ENCODE results near the gene SERPINB7. TPM values are rescaled to one million over a fixed set of nuclear protein-coding genes. Genes with fewer than 3 reads are reported as not detected.

Gene SERPINB7
- total RNA-seq, 4 donors from 2014 or later, result not detected

DNA sequence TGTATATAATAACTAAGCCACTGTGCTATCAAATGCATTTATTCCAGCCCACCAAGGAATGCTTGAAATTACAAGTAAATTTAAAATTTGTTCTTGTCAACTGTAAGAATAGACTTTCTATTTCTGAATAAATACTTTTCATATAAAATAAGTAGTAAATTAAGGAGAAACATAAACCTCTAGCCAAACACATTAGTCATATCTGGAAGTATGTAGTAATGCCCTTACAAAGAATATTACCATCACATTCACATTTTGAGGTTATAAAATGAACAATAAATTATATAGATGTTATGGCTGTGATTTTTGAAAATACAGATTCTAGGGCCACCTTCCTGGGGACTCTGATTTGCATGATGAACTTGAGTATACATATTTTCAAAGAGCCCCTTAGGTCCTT is 54.7 kb downstream of the SERPINB7 start:
- in situ Hi-C loops (cut with MboI; ENCODE audit: low sequenced_read_pairs in 4 of 4) (loop anchor here in 1 of 4 donors (25.0 kb wide), 1 partner anchor 107 kb away; the partner anchor contains the start of gene HMSD), intact Hi-C loops (cut with DNase I; ENCODE audit: low total_unique reads) (no loop called here)
- H3K27ac ChIP-seq, result no peak overlapping the region

DNA sequence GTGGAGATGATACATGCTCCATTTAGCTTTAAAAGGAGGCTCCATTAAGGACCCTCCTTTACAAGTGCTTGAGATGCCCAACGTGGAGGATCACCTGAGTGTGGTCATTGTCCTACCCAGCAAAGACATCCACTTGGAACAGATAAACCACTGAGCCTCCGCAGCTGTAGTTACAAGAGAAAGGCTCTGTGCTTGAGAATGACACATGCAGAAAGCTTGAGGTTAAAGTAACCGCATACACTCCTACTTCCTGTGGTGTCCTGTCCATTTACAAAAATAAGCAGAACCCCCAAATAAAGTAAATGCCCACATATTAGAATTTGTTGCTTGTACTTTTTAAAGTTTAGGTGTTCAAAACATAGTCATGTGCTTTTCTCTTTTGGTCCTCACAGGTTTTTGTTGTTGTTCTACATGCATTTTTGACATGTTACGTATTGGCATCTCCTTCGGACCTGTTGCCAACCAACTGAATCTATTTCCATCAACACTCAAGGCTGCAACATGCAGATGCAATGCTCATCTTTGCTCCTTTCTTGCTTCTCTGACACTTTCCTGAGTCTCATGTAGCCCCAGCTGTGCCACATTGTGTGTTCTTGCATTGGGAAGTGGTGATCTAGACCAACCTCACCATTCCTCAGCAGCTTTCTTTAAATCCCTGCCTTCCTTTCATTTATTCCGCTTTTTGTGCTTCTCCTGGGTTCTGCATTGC is 56.0 kb downstream of the SERPINB7 start:
- ATAC-seq, result no peak
- no peak for DNase-seq
- TF ChIP-seq, protein P1, sequence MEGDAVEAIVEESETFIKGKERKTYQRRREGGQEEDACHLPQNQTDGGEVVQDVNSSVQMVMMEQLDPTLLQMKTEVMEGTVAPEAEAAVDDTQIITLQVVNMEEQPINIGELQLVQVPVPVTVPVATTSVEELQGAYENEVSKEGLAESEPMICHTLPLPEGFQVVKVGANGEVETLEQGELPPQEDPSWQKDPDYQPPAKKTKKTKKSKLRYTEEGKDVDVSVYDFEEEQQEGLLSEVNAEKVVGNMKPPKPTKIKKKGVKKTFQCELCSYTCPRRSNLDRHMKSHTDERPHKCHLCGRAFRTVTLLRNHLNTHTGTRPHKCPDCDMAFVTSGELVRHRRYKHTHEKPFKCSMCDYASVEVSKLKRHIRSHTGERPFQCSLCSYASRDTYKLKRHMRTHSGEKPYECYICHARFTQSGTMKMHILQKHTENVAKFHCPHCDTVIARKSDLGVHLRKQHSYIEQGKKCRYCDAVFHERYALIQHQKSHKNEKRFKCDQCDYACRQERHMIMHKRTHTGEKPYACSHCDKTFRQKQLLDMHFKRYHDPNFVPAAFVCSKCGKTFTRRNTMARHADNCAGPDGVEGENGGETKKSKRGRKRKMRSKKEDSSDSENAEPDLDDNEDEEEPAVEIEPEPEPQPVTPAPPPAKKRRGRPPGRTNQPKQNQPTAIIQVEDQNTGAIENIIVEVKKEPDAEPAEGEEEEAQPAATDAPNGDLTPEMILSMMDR (IDR thresholded peaks at IDR 0.05 in 4 of 5, conservative IDR thresholded peaks at IDR 0.05 in 1 of 5), result no peak
- no peak for TF ChIP-seq POLR2A (IDR thresholded peaks at IDR 0.05)
- Histone ChIP-seq H3K36me3 (no peaks in the 10 kb centered on the region), H3K27me3 (no peaks in the 10 kb centered on the region), H3K9me3 (no peaks in the 10 kb centered on the region), H3K27ac (no peak overlapping the region), H3K4me1 (no peaks in the 10 kb centered on the region), H3K4me3 (no peak overlapping the region)
- intact Hi-C loops (cut with DNase I; ENCODE audit: low total_unique reads) (no loop called here), in situ Hi-C loops (cut with MboI; ENCODE audit: low sequenced_read_pairs in 4 of 4) (loop anchor here in 1 of 4 donors (25.0 kb wide), 1 partner anchor 106 kb away; the partner anchor contains the start of gene HMSD)

More for the DNA sequence above, 54.7 kb downstream of the SERPINB7 start:
- H3K9me3 ChIP-seq, result no peaks in the 10 kb centered on the region
- H3K27me3 ChIP-seq, result no peaks in the 10 kb centered on the region
- no peak for DNase-seq
- TF ChIP-seq, protein P1 (IDR thresholded peaks at IDR 0.05 in 4 of 5, conservative IDR thresholded peaks at IDR 0.05 in 1 of 5), result no peak
- no peak for TF ChIP-seq POLR2A (IDR thresholded peaks at IDR 0.05)
- H3K36me3 ChIP-seq, result no peaks in the 10 kb centered on the region
- H3K4me1 ChIP-seq, result no peaks in the 10 kb centered on the region
- H3K4me3 ChIP-seq, result no peak overlapping the region
- ATAC-seq, result no peak

DNA sequence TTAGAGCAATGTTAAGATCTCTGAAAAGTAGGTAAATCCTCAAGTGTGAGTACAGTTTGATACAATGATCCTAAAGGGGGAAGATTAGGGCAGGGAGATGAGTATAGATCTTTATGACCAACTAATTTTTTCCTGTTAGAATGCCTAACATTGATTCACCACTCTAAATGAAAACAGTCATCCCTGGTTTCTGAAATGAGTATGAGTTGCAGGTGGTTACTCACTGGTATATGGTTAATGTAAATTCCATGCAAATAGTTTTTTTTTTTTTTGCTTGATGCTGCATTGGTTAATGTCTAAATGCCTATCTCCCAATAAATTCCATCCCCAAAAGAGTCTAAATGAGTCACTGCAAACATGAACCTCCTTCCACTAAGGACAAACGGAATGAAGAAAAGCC is 57.3 kb downstream of the SERPINB7 start:
- no peaks in the 10 kb centered on the region for H3K27me3 ChIP-seq
- DNase-seq, result no peak
- no peaks in the 10 kb centered on the region for H3K36me3 ChIP-seq
- in situ Hi-C loops (cut with MboI; ENCODE audit: low sequenced_read_pairs in 4 of 4) (loop anchor here in 1 of 4 donors (25.0 kb wide), 1 partner anchor 105 kb away; the partner anchor contains the start of gene HMSD), intact Hi-C loops (cut with DNase I; ENCODE audit: low total_unique reads) (no loop called here)
- no peak overlapping the region for H3K4me3 ChIP-seq
- no peaks in the 10 kb centered on the region for H3K4me1 ChIP-seq
- TF ChIP-seq, protein P1 (IDR thresholded peaks at IDR 0.05 in 4 of 5, conservative IDR thresholded peaks at IDR 0.05 in 1 of 5), result no peak
- no peak for TF ChIP-seq POLR2A (IDR thresholded peaks at IDR 0.05)
- no peak overlapping the region for H3K27ac ChIP-seq
- no peaks in the 10 kb centered on the region for H3K9me3 ChIP-seq
- ATAC-seq, result no peak

DNA sequence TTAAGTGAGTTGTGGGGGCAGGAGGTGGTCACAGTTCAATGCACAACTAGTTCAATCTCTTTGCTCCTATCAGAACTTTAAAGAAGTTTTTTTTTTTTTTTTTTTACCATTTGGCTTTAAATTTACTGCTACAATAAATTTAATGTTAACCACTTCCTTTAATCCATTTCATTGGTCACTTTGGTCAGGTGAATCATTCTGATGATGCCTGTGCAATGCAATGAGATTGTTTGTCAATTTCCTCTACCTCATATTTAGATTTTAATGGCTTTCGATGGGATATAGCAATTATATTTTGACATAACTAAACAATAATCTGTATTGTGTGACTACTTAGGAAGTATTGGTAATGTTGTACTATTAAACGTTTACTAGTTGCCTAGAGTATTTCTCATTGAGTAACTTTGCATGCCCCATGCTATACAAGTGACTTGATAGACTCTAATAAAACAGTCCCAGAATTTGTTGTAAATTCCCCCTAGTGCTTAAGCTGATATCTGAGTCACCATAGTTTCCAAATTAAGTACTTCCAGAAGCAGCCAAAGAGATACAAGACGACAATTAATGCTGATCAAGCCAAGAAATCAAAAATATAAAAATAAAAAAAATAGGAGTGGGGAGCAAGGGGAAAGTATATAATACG is 59.4 kb downstream of the SERPINB7 start:
- no peaks in the 10 kb centered on the region for H3K36me3 ChIP-seq
- no peaks in the 10 kb centered on the region for H3K27me3 ChIP-seq
- ATAC-seq (no peak), DNase-seq (no peak)
- no peaks in the 10 kb centered on the region for H3K9me3 ChIP-seq
- in situ Hi-C loops (cut with MboI; ENCODE audit: low sequenced_read_pairs in 4 of 4) (loop anchor here in 1 of 4 donors (25.0 kb wide), 1 partner anchor 103 kb away; the partner anchor contains the start of gene HMSD), intact Hi-C loops (cut with DNase I; ENCODE audit: low total_unique reads) (no loop called here)
- no peak for TF ChIP-seq POLR2A (IDR thresholded peaks at IDR 0.05)
- TF ChIP-seq, protein P1 (IDR thresholded peaks at IDR 0.05 in 4 of 5, conservative IDR thresholded peaks at IDR 0.05 in 1 of 5), result no peak
- H3K4me1 ChIP-seq, result no peaks in the 10 kb centered on the region
- H3K4me3 ChIP-seq, result no peak overlapping the region
- no peak overlapping the region for H3K27ac ChIP-seq

Measured in gastrocnemius medialis (tissue), 4 donors.